Measurements from ENCODE around the gene MXI1.

The MXI1 gene

DNA sequence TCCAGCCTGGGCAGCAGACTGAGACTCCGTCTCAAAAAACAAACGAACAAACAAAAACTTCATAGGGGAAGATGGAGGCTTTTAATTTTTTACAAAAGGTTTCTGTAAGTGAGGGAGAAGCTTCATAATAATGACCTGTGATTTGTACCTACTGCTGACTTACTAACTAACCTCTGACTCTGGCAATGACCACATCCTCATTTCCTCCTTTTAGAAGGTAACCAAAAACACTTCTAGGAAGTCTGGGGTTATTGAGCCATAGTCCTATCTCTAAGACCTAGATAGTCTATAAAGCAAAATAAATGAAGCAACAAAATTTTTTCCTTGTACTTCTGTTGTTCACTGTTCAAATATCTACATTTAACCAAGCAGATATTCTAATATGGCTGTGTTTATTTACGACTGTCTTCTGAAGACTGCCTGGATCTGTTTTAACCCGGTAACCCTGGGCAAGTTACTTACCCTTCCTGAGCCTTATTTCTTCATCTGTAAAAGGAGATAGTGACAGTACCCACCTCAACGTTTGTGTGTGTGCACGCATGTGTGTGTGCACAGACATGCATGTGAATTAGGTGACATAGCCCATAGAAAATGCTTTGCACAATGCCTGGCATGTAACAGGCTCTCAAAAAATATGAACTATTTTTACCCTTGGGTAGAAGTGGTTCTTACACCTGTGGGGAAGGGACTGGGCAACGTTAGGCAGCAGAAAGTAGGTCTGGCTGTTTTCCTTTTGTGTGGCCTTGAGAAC, 128.1 kb downstream of the MXI1 start:
- TF ChIP-seq, protein P1, sequence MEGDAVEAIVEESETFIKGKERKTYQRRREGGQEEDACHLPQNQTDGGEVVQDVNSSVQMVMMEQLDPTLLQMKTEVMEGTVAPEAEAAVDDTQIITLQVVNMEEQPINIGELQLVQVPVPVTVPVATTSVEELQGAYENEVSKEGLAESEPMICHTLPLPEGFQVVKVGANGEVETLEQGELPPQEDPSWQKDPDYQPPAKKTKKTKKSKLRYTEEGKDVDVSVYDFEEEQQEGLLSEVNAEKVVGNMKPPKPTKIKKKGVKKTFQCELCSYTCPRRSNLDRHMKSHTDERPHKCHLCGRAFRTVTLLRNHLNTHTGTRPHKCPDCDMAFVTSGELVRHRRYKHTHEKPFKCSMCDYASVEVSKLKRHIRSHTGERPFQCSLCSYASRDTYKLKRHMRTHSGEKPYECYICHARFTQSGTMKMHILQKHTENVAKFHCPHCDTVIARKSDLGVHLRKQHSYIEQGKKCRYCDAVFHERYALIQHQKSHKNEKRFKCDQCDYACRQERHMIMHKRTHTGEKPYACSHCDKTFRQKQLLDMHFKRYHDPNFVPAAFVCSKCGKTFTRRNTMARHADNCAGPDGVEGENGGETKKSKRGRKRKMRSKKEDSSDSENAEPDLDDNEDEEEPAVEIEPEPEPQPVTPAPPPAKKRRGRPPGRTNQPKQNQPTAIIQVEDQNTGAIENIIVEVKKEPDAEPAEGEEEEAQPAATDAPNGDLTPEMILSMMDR (IDR thresholded peaks at IDR 0.05; ENCODE audit: low read depth, low read length, missing control alignments): no peak
- no peak overlapping the region for H3K4me3 ChIP-seq (replicated peaks; ENCODE audit: low read depth, low read length)
- no peak for DNase-seq (ENCODE audit: extremely low read depth, low read depth)

DNA sequence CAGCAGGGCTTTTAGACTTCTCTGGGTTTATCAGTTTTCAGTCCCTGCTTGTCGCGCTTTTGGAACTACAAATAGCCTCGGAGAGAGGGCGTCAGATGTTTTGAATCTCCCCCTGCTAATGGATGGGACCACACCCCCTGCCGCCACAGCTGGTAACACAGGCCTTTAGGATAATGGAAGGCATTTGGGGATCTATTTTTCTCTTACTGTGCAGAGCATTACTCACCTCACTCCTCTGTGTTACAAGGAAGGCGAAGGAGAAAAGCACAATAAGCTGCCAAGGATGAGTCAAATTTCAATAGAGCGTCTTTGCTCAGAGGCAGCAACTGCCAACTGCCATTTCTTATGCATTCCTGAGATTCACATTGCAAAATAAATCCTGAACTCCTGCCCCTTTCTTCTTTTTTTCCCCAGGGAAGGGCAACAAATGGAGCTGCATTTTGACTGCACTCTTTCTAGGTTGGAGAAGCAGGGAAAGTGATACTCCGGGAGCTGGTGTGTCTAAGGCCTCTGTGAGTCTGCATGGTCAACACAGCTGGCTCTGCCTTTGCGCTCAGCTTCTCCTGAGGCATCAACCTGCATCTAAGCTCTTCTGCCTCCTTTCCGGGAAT, 128.8 kb downstream of the MXI1 start:
- no peak overlapping the region for H3K4me3 ChIP-seq (replicated peaks; ENCODE audit: low read depth, low read length)
- TF ChIP-seq, protein P1 (IDR thresholded peaks at IDR 0.05; ENCODE audit: low read depth, low read length, missing control alignments): peak; percentile 8
- DNase-seq (ENCODE audit: extremely low read depth, low read depth): peak; percentile 91

Measured in HFF-Myc (cell line).